ENCODE measurements around the gene HCRTR2.
"Not testable (repeated sequence)": the region's sequence is repeated elsewhere in the genome, so short reads cannot be mapped to it uniquely, and the experiment has no call there.

GRCh38 chr6:55240975-55241605 is 66.8 kb downstream of the HCRTR2 start:
- not testable (repeated sequence) for TF ChIP-seq REST (IDR thresholded peaks at IDR 0.05; ENCODE audit: insufficient replicate concordance, low read depth)
- TF ChIP-seq CTCF (IDR thresholded peaks at IDR 0.05; ENCODE audit: insufficient read depth, low read length), result peak; percentile 33

Data from HL-60 (cell line).